ENCODE results near the gene UCN2. TPM values are rescaled to one million over a fixed set of nuclear protein-coding genes. Genes with fewer than 3 reads are reported as not detected.

The UCN2 gene
- total and polyA plus RNA-seq, 9 of the 15 experiments (the other 6 are each of a cell fraction or from before 2014, with no cell fraction given), result 0.08 to 0.11 TPM; not detected in 7

DNA sequence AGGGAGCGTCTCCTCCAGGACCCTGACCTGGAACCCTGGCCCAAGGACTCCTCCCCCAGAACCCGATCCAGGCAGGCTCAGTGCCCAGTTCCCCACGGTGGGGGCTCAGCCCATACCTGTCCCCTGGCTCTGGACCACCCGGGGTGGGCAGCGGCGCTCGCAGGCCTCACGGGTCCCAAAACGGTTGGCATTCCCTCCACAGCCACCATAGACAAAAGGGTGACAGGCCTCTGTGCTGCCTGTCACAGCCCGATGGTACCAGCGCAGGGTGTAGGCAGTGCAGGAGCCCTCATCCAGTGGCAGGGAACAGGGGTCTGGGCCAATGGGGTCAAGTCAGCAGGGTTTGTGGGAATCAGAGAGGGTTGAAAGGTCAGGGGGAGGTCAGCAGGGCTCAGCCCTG lies 1.1 kb upstream of the UCN2 start:
- H3K9ac ChIP-seq (ENCODE audit: insufficient read depth in 1 of 2, low read depth in 2 of 2, low read length in 2 of 2), result peak overlapping the region in 1 of 2 experiments; percentile 52; a peak in 1 of 4 replicates
- no peak overlapping the region for H3K27ac ChIP-seq (ENCODE audit: extremely low read depth, low read depth, low read length)
- WGBS (ENCODE audit: insufficient coverage, low coverage, missing lambda C conversion rate), result 60% methylated on average over 5 of the region's 11 CpGs

More for the DNA sequence above, 1.1 kb upstream of the UCN2 start:
- no peak for TF ChIP-seq MCM3 (IDR thresholded peaks at IDR 0.05)
- TF ChIP-seq TBP (optimal IDR thresholded peaks at IDR 0.05; ENCODE audit: low read depth, low read length), result no peak
- no peak for TF ChIP-seq CEBPG (CRISPR knock-in tag; IDR thresholded peaks at IDR 0.05)
- no peak for TF ChIP-seq CEBPG (tag; conservative IDR thresholded peaks at IDR 0.05 in 1 of 2, IDR thresholded peaks at IDR 0.05 in 1 of 2)
- no peak for TF ChIP-seq NFYB (IDR thresholded peaks at IDR 0.05; ENCODE audit: extremely low read depth, insufficient read length)
- TF ChIP-seq ZNF274 (IDR thresholded peaks at IDR 0.05; ENCODE audit: borderline replicate concordance, low read depth, low read length), result no peak
- TF ChIP-seq ARID1B (IDR thresholded peaks at IDR 0.05), result no peak
- no peak for TF ChIP-seq THRAP3 (IDR thresholded peaks at IDR 0.05; ENCODE audit: borderline replicate concordance)
- no peak for TF ChIP-seq PHB2 (IDR thresholded peaks at IDR 0.05; ENCODE audit: low read depth)
- TF ChIP-seq ZNF121 (CRISPR knock-in tag; conservative IDR thresholded peaks at IDR 0.05), result no peak
- TF ChIP-seq BRF1 (IDR thresholded peaks at IDR 0.05; ENCODE audit: borderline replicate concordance, extremely low read depth, insufficient read length), result no peak
- TF ChIP-seq ZNF253 (CRISPR knock-in tag; conservative IDR thresholded peaks at IDR 0.05), result no peak
- no peak for TF ChIP-seq ELF1 (tag; IDR thresholded peaks at IDR 0.05)
- no peak for TF ChIP-seq POU5F1 (IDR thresholded peaks at IDR 0.05; ENCODE audit: borderline replicate concordance, low read depth, low read length, partially characterized antibody)
- TF ChIP-seq RCOR1 (IDR thresholded peaks at IDR 0.05; ENCODE audit: borderline replicate concordance in 1 of 2, low read depth in 2 of 2, low read length in 2 of 2), result no peak
- TF ChIP-seq U2AF1 (optimal IDR thresholded peaks at IDR 0.05; ENCODE audit: low read depth, low read length), result no peak
- no peak for TF ChIP-seq HMGN3 (IDR thresholded peaks at IDR 0.05; ENCODE audit: borderline replicate concordance, extremely low read depth, insufficient read length, low read depth, low read length)
- no peak for TF ChIP-seq ZNF134 (CRISPR knock-in tag; conservative IDR thresholded peaks at IDR 0.05)
- TF ChIP-seq ZC3H8 (IDR thresholded peaks at IDR 0.05), result no peak
- TF ChIP-seq ZNF224 (CRISPR knock-in tag; IDR thresholded peaks at IDR 0.05), result no peak
- no TSS peak for BruUV-seq (replicated peaks)
- Histone ChIP-seq H3K36me3 (ENCODE audit: control insufficient read depth, insufficient read depth, low read length) (no peaks in the 10 kb centered on the region), H3K4me3 (no peak overlapping the region), H2AFZ (ENCODE audit: low read depth, low read length) (no peak overlapping the region), H3K9me3 (replicated peaks; ENCODE audit: control insufficient read depth, insufficient read depth, low read depth, low read length) (no peaks in the 10 kb centered on the region), H3K4me1 (replicated peaks in 1 of 2; ENCODE audit: control insufficient read depth in 2 of 2, insufficient read depth in 2 of 2, low read length in 2 of 2) (peaks cover 14 to 61% of the 10 kb centered on the region in 2 experiments), H4K20me1 (replicated peaks; ENCODE audit: control insufficient read depth, insufficient read depth, low read length) (no peaks in the 10 kb centered on the region), H3K9me1 (ENCODE audit: control insufficient read depth, insufficient read depth, low read length) (no peaks in the 10 kb centered on the region), H3K79me2 (ENCODE audit: control insufficient read depth, insufficient read depth, low read length) (no peaks in the 10 kb centered on the region), H3K4me2 (ENCODE audit: insufficient read depth, low read length) (no peak overlapping the region), H3K27me3 (ENCODE audit: control insufficient read depth in 2 of 2, insufficient read depth in 2 of 2, low read length in 2 of 2) (no peaks in the 10 kb centered on the region)
- ChIA-PET POLR2A (no interaction called here), CTCF (ENCODE audit: low intra/inter-chr PET ratio) (no interaction called here)
- FAIRE-seq (no peak), ATAC-seq (no peak), DNase-seq (ENCODE audit: extremely low read depth in 1 of 4, low spot score in 3 of 4) (no peak)
- in situ Hi-C loops (cut with MboI), result no loop called here
- intact Hi-C loops (cut with micrococcal nuclease), result no loop called here

All from K562 (cell line).